ENCODE results near the gene CCDC51.
"Not testable (repeated sequence)": the region's sequence is repeated elsewhere in the genome, so short reads cannot be mapped to it uniquely, and the experiment has no call there.

Gene CCDC51

DNA sequence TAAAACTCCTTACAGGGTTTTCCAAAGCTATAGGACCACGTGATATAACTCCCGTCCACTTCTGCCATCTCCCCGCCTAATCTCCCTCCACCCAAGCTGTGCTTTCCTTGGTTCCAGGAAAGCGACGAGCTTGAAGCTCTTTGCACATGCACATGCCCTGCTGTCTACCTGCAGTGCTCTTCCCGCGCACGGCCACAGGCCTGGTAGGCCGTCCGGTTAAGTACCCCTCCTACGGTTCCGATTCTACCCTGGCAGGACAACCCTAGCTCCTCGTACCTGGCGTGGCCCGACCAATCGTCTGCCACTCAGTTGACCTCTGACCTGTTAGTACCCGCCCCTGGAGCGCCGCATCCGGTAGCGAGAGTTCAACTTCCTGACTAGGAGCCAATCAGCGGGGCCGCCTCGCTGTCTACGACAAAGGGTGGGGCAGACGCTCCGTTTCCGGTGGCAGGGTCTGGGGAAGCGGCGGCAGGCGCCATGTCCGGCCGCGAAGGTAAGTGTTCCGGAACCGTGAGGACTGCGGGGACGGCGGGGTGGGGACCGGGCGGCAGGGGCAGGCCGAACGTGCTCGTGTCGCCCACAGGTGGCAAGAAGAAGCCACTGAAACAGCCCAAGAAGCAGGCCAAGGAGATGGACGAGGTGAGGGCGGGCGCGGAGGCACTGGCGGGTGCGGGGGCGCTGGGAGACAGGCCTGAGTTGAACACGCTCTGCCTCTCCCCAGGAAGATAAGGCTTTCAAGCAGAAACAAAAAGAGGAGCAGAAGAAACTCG is at the start of gene CCDC51, which contains the start of gene TMA7:
TSS of gene CCDC51 (minus strand) at position 300 of the 770 bp plus-strand sequence. CDS start 4,991 bp downstream, outside the sequence.
TSS of gene TMA7 (plus strand) at position 438 of the 770 bp plus-strand sequence. CDS start at position 478, 40 bp downstream.
- peak; percentile 82 for DNase-seq

GRCh38 chr3:48486952-48487351 is 47.0 kb upstream of the CCDC51 start:
- no peak for DNase-seq

GRCh38 chr3:48482822-48483221 is 42.9 kb upstream of the CCDC51 start:
- not testable (repeated sequence) for DNase-seq

DNA sequence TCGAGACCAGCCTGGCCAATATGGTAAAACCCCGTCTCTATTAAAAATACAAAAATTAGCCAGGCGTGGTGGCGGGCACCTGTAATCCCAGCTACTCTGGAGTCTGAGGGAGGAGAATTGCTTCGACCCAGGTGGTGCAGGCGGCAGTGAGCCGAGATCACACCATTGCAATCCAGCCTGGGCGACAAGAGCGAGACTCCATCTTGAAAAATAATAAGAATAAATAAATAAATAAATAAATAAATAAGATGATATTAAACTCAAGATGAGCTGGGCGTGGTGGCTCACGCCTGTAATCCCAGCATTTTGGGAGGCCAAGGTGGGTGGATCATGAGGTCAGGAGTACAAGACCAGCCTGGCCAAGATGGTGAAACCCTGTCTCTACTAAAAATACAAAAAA is 41.0 kb upstream of the CCDC51 start:
- not testable (repeated sequence) for DNase-seq

DNA sequence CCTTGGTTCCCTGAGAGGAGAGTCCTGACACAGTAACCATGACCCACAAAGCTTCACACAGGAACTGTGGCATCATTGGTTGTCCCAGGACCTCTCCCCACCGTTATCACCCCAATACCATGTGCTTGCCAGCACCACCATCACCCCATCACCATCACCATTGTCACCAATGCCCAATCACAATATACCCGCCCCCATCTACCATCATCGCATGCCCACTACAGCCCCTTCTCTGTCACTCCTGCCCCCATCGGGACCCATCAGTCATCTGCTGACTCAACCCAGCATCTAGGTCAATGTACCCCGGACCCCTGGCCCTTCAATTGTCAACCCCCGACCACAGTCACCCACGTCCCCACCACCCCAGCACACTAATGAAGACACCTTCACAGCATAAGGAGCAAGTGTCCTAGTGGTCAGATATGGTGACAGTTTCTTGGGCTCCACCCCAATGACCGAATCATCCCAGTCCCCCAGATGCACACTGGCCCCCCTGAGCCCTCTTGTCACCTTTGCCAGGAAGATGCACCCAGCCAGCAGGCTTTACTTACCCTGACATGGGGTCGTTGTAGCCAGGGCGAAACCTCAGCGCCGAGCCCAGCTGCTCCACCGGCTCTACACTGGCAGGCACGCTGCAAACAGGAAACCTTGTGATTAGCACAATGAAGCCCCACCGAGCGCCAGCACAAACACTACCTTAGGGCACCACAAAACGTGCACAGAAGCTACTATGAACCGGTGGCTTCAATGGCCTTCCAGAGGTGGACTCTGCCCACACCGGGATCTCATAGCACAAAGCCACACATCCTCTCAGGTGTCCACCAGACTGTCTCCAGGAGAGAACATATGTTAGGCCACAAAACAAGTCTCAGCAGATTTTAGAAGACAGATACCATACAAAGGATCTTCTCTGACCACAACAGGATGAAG is 39.0 kb upstream of the CCDC51 start:
- DNase-seq = no peak

DNA sequence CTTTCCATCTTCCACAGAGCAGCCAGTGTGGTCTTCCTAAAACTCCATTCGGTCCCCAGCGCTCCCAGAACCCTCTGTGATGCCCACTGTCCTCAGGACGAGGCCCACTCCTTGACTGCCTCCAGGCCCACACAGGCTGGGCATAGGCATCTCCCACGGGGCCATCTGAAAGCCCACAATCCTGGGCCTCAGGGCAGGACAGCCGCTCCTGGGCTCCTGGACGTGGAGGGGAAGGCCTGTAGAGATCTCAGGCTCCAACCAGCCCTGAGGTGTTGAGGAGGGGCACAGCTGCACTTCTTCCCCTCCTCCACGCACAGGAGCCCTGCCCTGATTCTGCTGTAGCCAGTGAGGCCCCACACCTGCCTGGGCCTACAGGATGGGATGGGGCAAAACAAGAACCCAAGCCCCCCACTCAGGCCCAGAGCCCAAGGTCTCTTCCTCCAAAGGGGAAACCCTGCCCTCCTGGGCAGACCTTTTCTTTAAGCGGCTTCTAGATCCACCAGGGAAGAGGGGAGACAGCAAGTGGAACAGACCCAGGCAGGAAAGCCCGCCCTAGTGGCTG is 38.1 kb upstream of the CCDC51 start:
- no peak for DNase-seq

GRCh38 chr3:48476426-48477053 is 36.6 kb upstream of the CCDC51 start:
- no peak for DNase-seq

- no peak for DNase-seq
These were observed 35.3 kb upstream of the CCDC51 start for GRCh38 chr3:48475188-48475587.

- DNase-seq = no peak
These were observed 34.7 kb upstream of the CCDC51 start for GRCh38 chr3:48474619-48475018.

- not testable (repeated sequence) for DNase-seq
These were observed 34.1 kb upstream of the CCDC51 start for GRCh38 chr3:48474031-48474430.

- no peak for DNase-seq
These were observed 33.7 kb upstream of the CCDC51 start for GRCh38 chr3:48473617-48473952.

DNA sequence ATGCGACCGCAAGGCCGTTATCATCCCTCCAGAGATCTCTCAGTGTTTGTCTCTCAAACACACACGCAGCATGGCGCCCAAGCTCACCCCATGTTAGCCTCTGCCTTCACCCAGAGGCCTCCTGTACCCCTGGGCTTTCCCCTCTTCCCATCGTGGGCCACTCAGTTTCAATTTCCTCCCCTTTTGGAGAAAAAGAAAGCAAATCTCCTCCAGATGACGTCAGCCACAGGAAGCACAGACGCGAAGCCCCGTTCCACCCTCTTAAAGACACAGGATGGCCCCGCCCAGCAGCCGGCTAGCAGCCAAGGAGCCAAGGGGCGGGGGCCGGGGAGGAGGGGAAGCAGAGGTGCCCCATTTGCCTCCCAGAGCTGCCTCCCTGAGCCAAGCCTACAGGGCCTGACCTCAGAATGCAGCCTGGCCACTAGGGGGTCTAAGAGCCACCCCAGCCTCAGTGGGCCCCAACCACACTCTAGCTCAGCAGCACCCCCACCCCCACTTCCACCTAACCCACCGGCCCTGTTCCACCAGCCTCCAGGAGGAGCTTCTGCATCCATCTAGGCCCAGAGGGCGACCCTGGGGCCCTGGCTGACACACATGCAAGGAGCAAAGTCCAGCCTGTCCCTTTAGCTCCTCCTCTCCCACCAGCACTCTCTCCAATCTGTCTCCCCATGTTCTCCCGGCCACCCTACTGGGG is 33.2 kb upstream of the CCDC51 start:
- peak; percentile 28 for DNase-seq

DNA sequence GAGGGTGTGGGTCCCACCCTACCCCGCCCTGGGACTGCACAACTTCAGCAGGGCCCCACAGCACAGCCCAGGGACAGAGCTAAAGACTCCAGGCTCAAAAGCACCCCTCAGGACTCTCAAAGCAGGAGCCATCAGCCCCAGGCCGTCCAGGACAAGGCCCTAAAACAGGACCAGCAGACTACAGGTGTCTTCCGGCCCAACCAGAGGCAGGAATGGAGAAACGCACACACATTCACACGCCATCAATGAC is 32.7 kb upstream of the CCDC51 start:
- DNase-seq = no peak

DNA sequence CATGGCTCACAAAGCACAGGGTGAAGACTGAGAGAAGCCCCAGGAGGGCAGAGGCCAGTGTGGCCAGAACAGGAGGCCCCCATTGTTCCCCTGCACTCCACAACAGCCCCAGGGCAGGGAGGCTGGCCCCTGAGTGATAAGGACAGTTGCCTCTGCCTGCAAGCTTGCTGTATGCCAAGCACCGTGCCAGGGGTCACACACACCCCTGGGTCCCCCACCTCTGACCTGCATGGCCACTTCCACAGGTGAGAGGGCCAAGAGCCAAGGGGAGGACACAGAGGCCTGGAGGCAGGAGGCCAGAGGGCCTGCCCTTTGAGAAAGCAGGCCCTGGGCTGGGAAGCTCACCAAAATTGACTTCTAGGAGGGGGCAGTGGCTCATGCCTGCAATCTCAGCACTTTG is 30.4 kb upstream of the CCDC51 start:
- no peak for DNase-seq

DNA sequence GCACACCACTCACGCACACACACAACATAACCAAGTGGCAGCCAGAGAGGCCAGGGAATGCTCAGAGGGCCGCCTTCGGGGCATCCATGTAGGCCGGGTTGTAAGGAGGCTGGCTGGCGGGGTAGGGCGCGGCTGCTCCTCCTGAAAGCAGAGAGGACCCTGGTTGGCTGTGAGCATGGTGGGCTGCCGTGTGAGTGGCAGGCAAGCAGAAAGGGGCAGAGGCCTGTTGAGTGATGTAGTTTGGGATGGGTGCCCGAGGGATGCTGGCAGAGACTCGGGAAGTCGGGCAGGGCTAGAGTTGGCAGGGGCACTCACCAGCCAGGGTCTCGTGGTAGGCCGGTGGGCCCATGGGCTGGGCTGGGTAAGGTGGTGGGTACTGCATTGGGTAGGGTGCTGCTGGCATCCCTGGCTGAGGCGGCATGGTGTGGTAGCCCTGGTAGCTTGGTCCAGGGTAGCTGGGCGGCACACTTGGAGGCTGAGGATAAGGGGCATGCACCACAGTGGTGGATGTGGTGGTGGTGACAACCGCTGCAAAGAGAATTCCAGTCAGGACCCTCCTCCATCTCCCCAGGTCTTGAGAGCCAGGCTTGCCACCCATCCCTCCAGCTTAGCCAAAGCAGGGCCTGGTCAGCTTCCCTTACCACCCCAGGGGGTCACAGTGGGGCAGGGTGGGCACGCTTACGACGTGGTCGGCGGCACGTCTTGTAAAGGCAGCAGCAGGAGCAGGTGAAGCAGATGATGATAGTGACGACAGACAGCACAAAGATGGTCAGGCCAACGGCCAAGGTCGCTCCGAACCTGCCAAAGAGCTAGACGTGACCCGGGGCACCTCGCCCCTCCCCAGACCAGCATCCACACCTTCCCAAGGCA is 29.4 kb upstream of the CCDC51 start:
- no peak for DNase-seq

DNA sequence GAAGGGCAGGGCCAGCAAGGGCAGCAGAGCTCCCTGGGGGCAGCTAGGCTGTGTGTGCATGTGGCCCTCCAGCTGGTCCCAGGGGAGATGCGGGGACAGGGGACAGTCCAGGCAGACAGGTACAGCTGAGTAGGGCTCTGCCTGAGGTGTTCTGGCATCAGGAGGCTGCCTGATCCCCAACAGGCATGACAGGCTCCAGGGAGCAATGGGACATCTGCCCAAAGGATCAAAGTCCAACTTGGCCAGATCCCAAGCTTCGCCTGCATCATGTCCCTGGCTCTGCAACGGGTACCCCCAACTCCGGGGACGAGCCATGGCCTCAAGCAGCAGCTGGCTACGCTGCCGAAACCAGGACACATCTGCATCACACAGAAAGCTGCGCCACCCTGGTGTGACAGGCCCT is 28.4 kb upstream of the CCDC51 start:
- DNase-seq = no peak

DNA sequence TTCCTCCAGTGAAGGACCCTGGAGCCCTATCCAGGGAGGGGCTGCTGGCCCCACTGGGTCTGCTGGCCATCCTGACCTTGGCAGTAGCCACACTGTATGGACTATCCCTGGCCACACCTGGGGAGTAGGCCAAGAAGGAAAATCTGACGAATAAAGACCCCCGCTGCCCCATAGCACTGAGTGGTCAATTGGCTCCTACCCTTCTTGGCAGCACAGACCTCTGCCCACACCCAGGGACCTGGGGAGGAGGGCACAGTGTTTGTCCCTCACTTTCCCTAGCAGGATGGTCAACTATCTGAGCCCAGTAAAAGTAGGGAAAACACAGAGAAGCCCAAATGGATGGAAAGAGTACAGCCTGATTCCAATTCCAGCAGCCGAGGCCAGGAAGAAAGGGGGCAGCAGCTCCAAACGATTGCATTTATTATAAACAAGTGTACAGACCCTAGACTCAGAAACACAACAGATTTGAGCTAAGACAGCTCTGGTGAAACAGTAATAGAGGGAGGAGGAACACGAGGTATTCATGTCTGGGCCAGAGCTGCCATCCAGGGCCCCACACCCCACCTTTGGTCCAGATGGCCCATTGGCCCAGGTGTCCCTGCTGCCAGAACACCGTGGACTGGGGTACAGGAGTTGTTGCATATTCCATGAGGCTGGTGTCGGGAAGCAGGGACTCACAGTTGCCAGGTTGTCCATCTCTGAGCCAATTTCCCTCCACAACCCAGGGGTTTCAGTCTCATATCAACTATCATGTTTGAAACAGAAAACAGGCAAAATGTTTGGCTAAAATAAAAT is 27.8 kb upstream of the CCDC51 start:
- no peak for DNase-seq

GRCh38 chr3:48467110-48467454 is 27.2 kb upstream of the CCDC51 start:
- DNase-seq = no peak

- DNase-seq = no peak
These were observed 26.6 kb upstream of the CCDC51 start for GRCh38 chr3:48466386-48467109.

Measured in NCI-H2081 treated with DMSO at 0.1 percent for 48 hours (cell line).